ENCODE data around the gene GALNT5.

The GALNT5 gene

DNA sequence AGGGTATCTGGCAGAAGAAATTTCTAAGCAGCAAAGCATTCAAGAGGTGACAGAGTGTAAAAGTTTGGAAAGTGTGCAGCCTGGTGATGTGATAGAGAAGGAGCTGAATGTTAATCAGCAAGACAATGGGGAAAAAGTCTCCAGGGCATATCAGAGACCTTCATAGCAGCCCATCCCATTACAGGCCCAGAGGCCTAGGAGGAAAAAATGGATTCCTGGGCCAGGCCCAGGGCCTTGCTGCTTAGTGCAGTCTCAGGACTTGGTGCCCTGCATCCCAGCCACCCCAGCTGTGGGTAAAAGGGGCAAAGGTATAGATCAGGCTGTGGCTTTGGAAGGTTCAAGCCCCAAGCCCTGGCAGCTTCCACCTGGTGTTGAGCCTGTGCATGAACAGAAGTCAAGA lies 104.0 kb downstream of the GALNT5 start:
- no peaks in the 10 kb centered on the region for H3K4me1 ChIP-seq (ENCODE audit: control insufficient read depth in 1 of 2, insufficient read depth in 2 of 2, low read length in 2 of 2)

DNA sequence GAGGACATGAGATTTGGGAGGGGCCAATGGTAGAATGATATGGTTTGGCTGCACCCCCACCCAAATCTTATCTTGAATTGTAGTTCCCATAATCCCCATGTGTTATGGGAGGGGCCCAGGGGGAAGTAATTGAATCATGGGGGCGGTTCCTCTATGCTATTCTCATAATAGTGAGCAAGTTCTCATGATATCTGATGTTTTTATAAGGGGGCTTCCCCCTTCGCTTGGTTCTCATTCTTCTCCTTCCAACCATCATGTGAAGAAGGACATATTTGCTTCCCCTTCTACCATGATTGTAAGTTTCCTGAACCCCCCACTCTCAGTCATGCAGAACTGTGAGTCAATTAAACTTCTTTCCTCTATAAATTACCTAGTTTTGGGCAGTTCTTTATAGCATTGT lies 105.1 kb downstream of the GALNT5 start:
- Histone ChIP-seq H3K9me3 (ENCODE audit: control insufficient read depth in 1 of 2, low read length in 2 of 2) (peaks cover 3 to 12% of the 10 kb centered on the region in 2 donors), H3K4me3 (ENCODE audit: low read depth in 1 of 2, low read length in 2 of 2) (no peak overlapping the region), H3K36me3 (ENCODE audit: control insufficient read depth in 1 of 2, insufficient read depth in 2 of 2, low read length in 2 of 2) (no peaks in the 10 kb centered on the region), H3K27me3 (ENCODE audit: control insufficient read depth in 1 of 2, insufficient read depth in 2 of 2, low read length in 2 of 2) (no peaks in the 10 kb centered on the region), H3K27ac (ENCODE audit: low read depth, low read length) (no peak overlapping the region), H3K9ac (ENCODE audit: low read depth in 1 of 2, low read length in 2 of 2) (no peak overlapping the region), H3K4me1 (ENCODE audit: control insufficient read depth in 1 of 2, insufficient read depth in 2 of 2, low read length in 2 of 2) (no peaks in the 10 kb centered on the region)

More for the DNA sequence above, 104.0 kb downstream of the GALNT5 start:
- Histone ChIP-seq H3K27ac (ENCODE audit: low read depth, low read length) (no peak overlapping the region), H3K27me3 (ENCODE audit: control insufficient read depth in 1 of 2, insufficient read depth in 2 of 2, low read length in 2 of 2) (no peaks in the 10 kb centered on the region), H3K4me3 (ENCODE audit: low read depth in 1 of 2, low read length in 2 of 2) (no peak overlapping the region), H3K9me3 (ENCODE audit: control insufficient read depth in 1 of 2, low read length in 2 of 2) (peaks cover 3 to 12% of the 10 kb centered on the region in 2 donors), H3K36me3 (ENCODE audit: control insufficient read depth in 1 of 2, insufficient read depth in 2 of 2, low read length in 2 of 2) (no peaks in the 10 kb centered on the region), H3K9ac (ENCODE audit: low read depth in 1 of 2, low read length in 2 of 2) (no peak overlapping the region)

DNA sequence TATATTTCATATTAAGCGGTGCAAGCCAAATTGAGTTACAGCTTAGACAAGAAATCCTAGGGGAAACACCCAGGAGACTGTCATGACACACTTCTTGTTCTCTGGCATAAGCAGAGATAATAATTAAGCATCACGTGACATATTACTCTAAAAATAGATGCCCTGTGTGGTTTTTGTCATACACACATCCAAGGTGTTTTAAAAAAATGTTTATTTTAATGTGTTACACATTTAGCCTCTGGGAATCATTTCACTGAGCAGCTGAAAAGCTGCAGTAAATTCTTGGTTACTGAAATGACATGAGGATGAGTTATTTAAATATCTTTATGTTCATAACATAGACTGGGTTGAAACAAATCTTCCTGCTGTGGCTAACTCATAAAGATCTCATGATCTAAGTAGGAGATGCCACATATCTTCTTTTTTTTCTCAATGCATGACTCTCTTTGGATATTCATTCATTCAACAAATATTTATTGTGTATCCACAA lies 106.2 kb downstream of the GALNT5 start:
- Histone ChIP-seq H3K9ac (ENCODE audit: low read depth in 1 of 2, low read length in 2 of 2) (no peak overlapping the region), H3K27me3 (ENCODE audit: control insufficient read depth in 1 of 2, insufficient read depth in 2 of 2, low read length in 2 of 2) (no peaks in the 10 kb centered on the region), H3K4me1 (ENCODE audit: control insufficient read depth in 1 of 2, insufficient read depth in 2 of 2, low read length in 2 of 2) (no peaks in the 10 kb centered on the region), H3K36me3 (ENCODE audit: control insufficient read depth in 1 of 2, insufficient read depth in 2 of 2, low read length in 2 of 2) (no peaks in the 10 kb centered on the region), H3K27ac (ENCODE audit: low read depth, low read length) (no peak overlapping the region), H3K4me3 (ENCODE audit: low read depth in 1 of 2, low read length in 2 of 2) (no peak overlapping the region), H3K9me3 (ENCODE audit: control insufficient read depth in 1 of 2, low read length in 2 of 2) (peaks cover 3 to 12% of the 10 kb centered on the region in 2 donors)
